Kidney epithelial cell (primary cell): Measurements from ENCODE around the gene USP5. TPM values are rescaled to one million over a fixed set of nuclear protein-coding genes. Genes with fewer than 3 reads are reported as not detected.

Experiments
- DNase-seq: peaks from one replicate; pipeline ENCODE4 v3.0.0-alpha.2; 2010; ENCODE audit warnings: low read depth
- H3K27me3 ChIP-seq: 2 replicates; pipeline ENCODE4 v1.6.0; 2011; ENCODE audit warnings: low read length; ENCODE audit not compliant: control insufficient read depth, insufficient read depth
- H3K36me3 ChIP-seq: 2 replicates; pipeline ENCODE4 v1.5.1; 2011; ENCODE audit warnings: low read length; ENCODE audit not compliant: control insufficient read depth, insufficient read depth
- H3K4me3 ChIP-seq: 2 replicates; pipeline ENCODE4 v1.5.1; 2011; ENCODE audit warnings: low read depth, mild to moderate bottlenecking, control low read depth, low read length
- total RNA-seq: library from RNA; depleted of rRNA; stranded (reverse); fragments of >200 nt; gene quantifications from 2 replicates; pipeline ENCODE4 v1.2.3, GENCODE V29; 2015
- TF ChIP-seq, protein P1 (sequence below): IDR thresholded peaks from 2 replicates; pipeline ENCODE4 v1.5.1; 2011; ENCODE audit warnings: mild to moderate bottlenecking, moderate library complexity, low read length, control low read depth, inconsistent platforms; ENCODE audit not compliant: insufficient read depth, poor library complexity, severe bottlenecking

Gene USP5
- total RNA-seq, 1 donor from 2014 or later = 70.1 TPM

- no peaks in the 10 kb centered on the region for H3K27me3 ChIP-seq
- H3K4me3 ChIP-seq = no peak overlapping the region
- peaks cover 4% of the 10 kb centered on the region for H3K36me3 ChIP-seq
- TF ChIP-seq, protein P1, sequence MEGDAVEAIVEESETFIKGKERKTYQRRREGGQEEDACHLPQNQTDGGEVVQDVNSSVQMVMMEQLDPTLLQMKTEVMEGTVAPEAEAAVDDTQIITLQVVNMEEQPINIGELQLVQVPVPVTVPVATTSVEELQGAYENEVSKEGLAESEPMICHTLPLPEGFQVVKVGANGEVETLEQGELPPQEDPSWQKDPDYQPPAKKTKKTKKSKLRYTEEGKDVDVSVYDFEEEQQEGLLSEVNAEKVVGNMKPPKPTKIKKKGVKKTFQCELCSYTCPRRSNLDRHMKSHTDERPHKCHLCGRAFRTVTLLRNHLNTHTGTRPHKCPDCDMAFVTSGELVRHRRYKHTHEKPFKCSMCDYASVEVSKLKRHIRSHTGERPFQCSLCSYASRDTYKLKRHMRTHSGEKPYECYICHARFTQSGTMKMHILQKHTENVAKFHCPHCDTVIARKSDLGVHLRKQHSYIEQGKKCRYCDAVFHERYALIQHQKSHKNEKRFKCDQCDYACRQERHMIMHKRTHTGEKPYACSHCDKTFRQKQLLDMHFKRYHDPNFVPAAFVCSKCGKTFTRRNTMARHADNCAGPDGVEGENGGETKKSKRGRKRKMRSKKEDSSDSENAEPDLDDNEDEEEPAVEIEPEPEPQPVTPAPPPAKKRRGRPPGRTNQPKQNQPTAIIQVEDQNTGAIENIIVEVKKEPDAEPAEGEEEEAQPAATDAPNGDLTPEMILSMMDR = no peak
- no peak for DNase-seq
These were observed 4.3 kb upstream of the USP5 start for GRCh38 chr12:6847676-6848075.

DNA sequence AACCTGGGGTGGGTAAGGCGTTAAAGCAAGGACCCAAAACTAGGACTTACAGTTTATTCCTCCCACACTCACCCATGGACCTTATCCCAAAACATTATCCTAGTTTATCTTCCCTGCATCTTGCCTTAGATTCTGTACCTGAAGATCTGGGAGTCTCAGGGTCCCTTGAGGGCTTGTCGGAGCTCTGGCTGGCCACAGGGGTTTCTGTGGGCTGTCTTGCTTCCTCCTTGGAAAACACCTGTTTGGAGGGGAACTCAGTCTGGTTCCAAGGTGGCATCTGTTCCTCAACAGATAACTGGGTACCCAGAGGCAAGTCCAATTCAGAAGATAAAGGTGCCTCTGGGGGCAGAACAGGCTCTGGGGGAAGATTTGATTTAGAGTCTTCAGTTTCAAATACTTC is 2.5 kb upstream of the USP5 start:
- DNase-seq = no peak
- no peaks in the 10 kb centered on the region for H3K27me3 ChIP-seq
- no peak overlapping the region for H3K4me3 ChIP-seq
- peaks cover 4% of the 10 kb centered on the region for H3K36me3 ChIP-seq
- TF ChIP-seq, protein P1 = no peak

GRCh38 chr12:6849976-6850560 is 1.9 kb upstream of the USP5 start:
- no peak for DNase-seq
- Histone ChIP-seq H3K36me3 (peaks cover 4% of the 10 kb centered on the region), H3K4me3 (peak overlapping the region; percentile 95), H3K27me3 (no peaks in the 10 kb centered on the region)
- TF ChIP-seq, protein P1 = no peak

DNA sequence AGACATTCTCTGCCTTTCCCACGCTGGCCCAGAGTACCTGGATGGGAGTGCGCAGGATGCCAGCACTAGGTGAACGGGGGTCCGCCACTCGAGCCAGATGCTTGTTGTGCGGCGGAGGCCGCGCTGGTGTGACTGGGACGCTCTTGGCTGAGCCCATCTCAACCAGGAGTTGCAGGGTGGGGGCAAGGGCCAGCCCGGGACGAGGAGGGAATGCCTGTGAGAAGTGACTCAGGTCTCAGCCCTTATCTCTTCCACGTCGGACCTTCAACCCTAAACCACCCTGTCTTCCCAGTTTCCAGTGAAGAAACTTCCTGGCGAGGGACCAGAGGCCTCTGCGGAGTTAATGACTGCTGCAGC is 1.2 kb upstream of the USP5 start:
- peak overlapping the region; percentile 95 for H3K4me3 ChIP-seq
- TF ChIP-seq, protein P1 = no peak
- DNase-seq = no peak
- no peaks in the 10 kb centered on the region for H3K27me3 ChIP-seq
- peaks cover 4% of the 10 kb centered on the region for H3K36me3 ChIP-seq

DNA sequence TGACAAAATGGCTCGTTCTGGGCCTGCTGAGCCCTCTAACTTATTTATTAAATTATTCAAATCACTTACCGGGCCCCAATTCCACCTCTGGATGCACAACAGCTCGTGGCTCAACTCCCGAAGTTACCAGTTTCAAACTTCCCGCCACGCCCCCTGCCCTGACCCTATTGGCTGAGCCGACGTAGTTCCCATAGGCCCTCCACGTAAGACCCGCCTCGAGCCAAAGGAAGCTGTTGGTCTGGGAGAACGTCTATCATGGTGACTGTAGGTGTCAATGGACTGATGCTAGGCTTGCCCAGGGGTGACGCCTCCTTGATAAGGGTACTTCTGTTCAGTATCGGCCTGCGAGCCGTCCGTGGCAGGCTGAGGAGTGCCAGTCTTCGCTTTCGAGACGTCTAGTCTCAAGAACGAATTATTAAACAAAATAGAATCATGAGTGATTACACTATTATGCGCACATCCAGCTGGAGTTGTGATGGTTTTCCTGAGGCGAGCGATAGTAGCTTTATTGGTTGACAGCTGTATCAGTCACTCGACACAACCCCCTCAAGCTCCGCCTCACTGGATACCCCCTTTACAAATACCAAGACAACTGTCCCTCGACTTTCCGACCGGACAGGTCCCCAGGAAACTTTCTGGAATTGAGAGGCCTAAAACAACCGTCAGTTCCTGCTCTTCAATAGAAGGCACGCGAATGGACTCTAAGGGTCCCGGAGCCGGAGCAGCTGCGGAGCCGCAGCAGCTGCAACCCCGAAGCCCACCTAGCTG is 613 bp upstream of the USP5 start, which contains the start of gene CDCA3:
Gene CDCA3, minus strand, starts transcription at position 134 of the 768 bp plus-strand sequence. CDS start 334 bp downstream, outside the sequence.
- Histone ChIP-seq H3K4me3 (peak within 1 kb of the TSS; percentile 95), H3K27me3 (no peaks in the 10 kb centered on the region), H3K36me3 (peaks cover 4% of the 10 kb centered on the region)
- peak; percentile 96 for DNase-seq
- TF ChIP-seq, protein P1 = no peak
